Lung microvascular endothelial cell (primary cell): ENCODE results near the gene GJD4. TPM values are rescaled to one million over a fixed set of nuclear protein-coding genes. Genes with fewer than 3 reads are reported as not detected.

Experiments
- DNase-seq, 2 donors: peaks; one replicate each; pipeline versions ENCODE4 v3.0.0 to v3.0.0-alpha.2; 2010; ENCODE audit warnings: low read depth in 2 of 2
- total RNA-seq: library from RNA; depleted of rRNA; stranded (reverse); fragments of >200 nt; gene quantifications from 2 replicates; pipeline ENCODE4 v1.2.1, GENCODE V29; 2014

Gene GJD4
- not detected in 2 replicates for total RNA-seq

- DNase-seq = no peak
Observed at GRCh38 chr10:35605191-35605590, at the start of gene GJD4. GJD4 (plus strand) TSS chr10:35605341; CDS start chr10:35605568, 227 bp downstream.

GRCh38 chr10:35555962-35556930 is 48.9 kb upstream of the GJD4 start:
- no peak for DNase-seq

- no peak for DNase-seq
Observed at GRCh38 chr10:35558276-35558675, 46.9 kb upstream of the GJD4 start.

- no peak for DNase-seq
Observed at GRCh38 chr10:35559416-35559815, 45.7 kb upstream of the GJD4 start.

GRCh38 chr10:35561715-35562114 is 43.4 kb upstream of the GJD4 start:
- DNase-seq = no peak

GRCh38 chr10:35562427-35562826 is 42.7 kb upstream of the GJD4 start:
- no peak for DNase-seq

GRCh38 chr10:35563261-35563891 is 41.8 kb upstream of the GJD4 start:
- peak; percentile 81 to 85 for DNase-seq

GRCh38 chr10:35564341-35564968 is 40.7 kb upstream of the GJD4 start:
- peak; percentile 52 to 57 for DNase-seq

- peak; percentile 34 to 48 for DNase-seq
Observed at GRCh38 chr10:35565602-35566081, 39.5 kb upstream of the GJD4 start.

GRCh38 chr10:35567951-35568350 is 37.2 kb upstream of the GJD4 start:
- no peak for DNase-seq

GRCh38 chr10:35568483-35569015 is 36.6 kb upstream of the GJD4 start:
- DNase-seq = no peak

- DNase-seq = no peak
Observed at GRCh38 chr10:35569111-35569707, 35.9 kb upstream of the GJD4 start.

- no peak for DNase-seq
Observed at GRCh38 chr10:35569836-35570235, 35.3 kb upstream of the GJD4 start.

GRCh38 chr10:35570397-35570796 is 34.7 kb upstream of the GJD4 start:
- no peak for DNase-seq

GRCh38 chr10:35572583-35572982 is 32.6 kb upstream of the GJD4 start:
- DNase-seq = no peak

GRCh38 chr10:35573796-35574195 is 31.3 kb upstream of the GJD4 start:
- DNase-seq = no peak

GRCh38 chr10:35574924-35575352 is 30.2 kb upstream of the GJD4 start:
- DNase-seq = peak; percentile 26 to 86

- no peak for DNase-seq
Observed at GRCh38 chr10:35575640-35576039, 29.5 kb upstream of the GJD4 start.

GRCh38 chr10:35576730-35577129 is 28.4 kb upstream of the GJD4 start:
- no peak for DNase-seq

GRCh38 chr10:35577926-35578617 is 27.1 kb upstream of the GJD4 start:
- DNase-seq = peak; percentile 62 to 76

- DNase-seq = no peak
Observed at GRCh38 chr10:35578618-35578956, 26.6 kb upstream of the GJD4 start.
